NOMO-1 (cell line): ENCODE results near the gene JAKMIP2.
A peak's percentile ranks its signal among the peaks of the same experiment; 100 is the strongest.
"Not testable (repeated sequence)": the region's sequence is repeated elsewhere in the genome, so short reads cannot be mapped to it uniquely, and the experiment has no call there.

Source experiments
- DNase-seq, 2 experiments: peaks; one replicate each; lab custom pipeline; 2025; ENCODE audit not compliant: unreplicated experiment in 2 of 2; lab: John Stamatoyannopoulos, UW

JAKMIP2 gene

GRCh38 chr5:147782110-147783028 lies at the start of gene JAKMIP2:
Gene JAKMIP2, minus strand, starts transcription at chr5:147782728. Its CDS starts 110,922 bp downstream, at chr5:147671806.
- DNase-seq = peak; percentile 27 to 28

- DNase-seq = no peak
Observed at GRCh38 chr5:147831465-147831864, 48.9 kb upstream of the JAKMIP2 start, which contains the start of gene SPINK1. Gene SPINK1, minus strand, starts transcription at chr5:147831671. Its CDS starts 94 bp downstream, at chr5:147831577.

GRCh38 chr5:147830035-147830434 lies 47.5 kb upstream of the JAKMIP2 start:
- no peak for DNase-seq

GRCh38 chr5:147827017-147827416 lies 44.5 kb upstream of the JAKMIP2 start:
- not testable (repeated sequence) for DNase-seq

GRCh38 chr5:147826361-147826760 lies 43.8 kb upstream of the JAKMIP2 start:
- DNase-seq = no peak

GRCh38 chr5:147822686-147823491 lies 40.4 kb upstream of the JAKMIP2 start:
- DNase-seq = peak; percentile 60 to 78

GRCh38 chr5:147822222-147822621 lies 39.7 kb upstream of the JAKMIP2 start:
- DNase-seq = not testable (repeated sequence)

- no peak for DNase-seq
Observed at GRCh38 chr5:147821766-147822165, 39.2 kb upstream of the JAKMIP2 start.

GRCh38 chr5:147819261-147819770 lies 36.8 kb upstream of the JAKMIP2 start:
- DNase-seq = no peak

- peak; percentile 7 to 30 for DNase-seq
Observed at GRCh38 chr5:147818290-147818689, 35.8 kb upstream of the JAKMIP2 start.

GRCh38 chr5:147813696-147814095 lies 31.2 kb upstream of the JAKMIP2 start:
- no peak for DNase-seq

- DNase-seq = no peak
Observed at GRCh38 chr5:147809830-147810666, 27.5 kb upstream of the JAKMIP2 start.

GRCh38 chr5:147805030-147805454 lies 22.5 kb upstream of the JAKMIP2 start:
- DNase-seq = peak; percentile 82 to 98

- DNase-seq = no peak
Observed at GRCh38 chr5:147804334-147804733, 21.8 kb upstream of the JAKMIP2 start.

GRCh38 chr5:147803926-147804325 lies 21.4 kb upstream of the JAKMIP2 start:
- DNase-seq = no peak

- DNase-seq = not testable (repeated sequence)
Observed at GRCh38 chr5:147803161-147803560, 20.6 kb upstream of the JAKMIP2 start.

- no peak for DNase-seq
Observed at GRCh38 chr5:147801461-147801860, 18.9 kb upstream of the JAKMIP2 start.

- no peak for DNase-seq
Observed at GRCh38 chr5:147800491-147800890, 18.0 kb upstream of the JAKMIP2 start.

- no peak for DNase-seq
Observed at GRCh38 chr5:147796556-147797308, 14.2 kb upstream of the JAKMIP2 start.
